SK-N-MC (cell line): Measurements from ENCODE around the gene TMBIM4.

ENCODE experiments used
- EZH2 ChIP-seq: fragments of 200-600 bp; sonication (generic); IDR thresholded peaks from one replicate; pipeline ENCODE4 v1.6.1; 2017; ENCODE audit warnings: antibody characterized with exemption
- FOXP2 ChIP-seq: optimal IDR thresholded peaks from 2 replicates; pipeline ENCODE3; 2011; ENCODE audit warnings: mild to moderate bottlenecking, moderate library complexity; ENCODE audit not compliant: insufficient read depth; ENCODE audit errors: extremely low read length, control extremely low read depth
- POLR2AphosphoS5 ChIP-seq: IDR thresholded peaks from 2 replicates; pipeline ENCODE4 v1.6.1; 2012; ENCODE audit warnings: mild to moderate bottlenecking, low read depth, low read length, borderline replicate concordance

DNA sequence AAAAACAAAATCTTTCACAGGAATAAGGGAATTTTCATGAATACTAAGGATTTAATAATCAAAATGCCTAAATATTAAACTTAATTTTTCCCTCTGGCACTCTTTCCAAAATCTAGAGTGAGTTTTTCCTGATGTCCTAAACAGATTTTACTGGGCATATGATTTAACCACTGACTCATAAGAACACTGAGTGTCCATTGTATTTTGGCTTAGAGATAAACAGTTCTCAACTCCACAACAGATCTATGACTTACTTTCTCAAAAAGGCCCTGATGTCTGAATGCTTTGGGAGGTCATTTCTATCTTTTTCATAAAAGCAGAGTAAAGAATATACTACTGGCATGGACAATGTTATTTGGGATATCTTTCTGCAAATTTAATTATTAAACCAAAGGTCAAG lies 15.0 kb downstream of the TMBIM4 start:
- no peak for TF ChIP-seq POLR2AphosphoS5
- no peak for TF ChIP-seq EZH2
- no peak for TF ChIP-seq FOXP2
